HL-60 (cell line): Measurements from ENCODE around the gene FBLN5.

Source experiments
- POLR2AphosphoS5 ChIP-seq: IDR thresholded peaks from 2 replicates; pipeline ENCODE4 v1.6.1; 2012; ENCODE audit warnings: low read depth
- TF ChIP-seq, protein P1 (sequence below): IDR thresholded peaks from one replicate; pipeline ENCODE4 v1.5.1; 2011; ENCODE audit warnings: low read length, control low read depth, inconsistent platforms; ENCODE audit not compliant: insufficient read depth

DNA sequence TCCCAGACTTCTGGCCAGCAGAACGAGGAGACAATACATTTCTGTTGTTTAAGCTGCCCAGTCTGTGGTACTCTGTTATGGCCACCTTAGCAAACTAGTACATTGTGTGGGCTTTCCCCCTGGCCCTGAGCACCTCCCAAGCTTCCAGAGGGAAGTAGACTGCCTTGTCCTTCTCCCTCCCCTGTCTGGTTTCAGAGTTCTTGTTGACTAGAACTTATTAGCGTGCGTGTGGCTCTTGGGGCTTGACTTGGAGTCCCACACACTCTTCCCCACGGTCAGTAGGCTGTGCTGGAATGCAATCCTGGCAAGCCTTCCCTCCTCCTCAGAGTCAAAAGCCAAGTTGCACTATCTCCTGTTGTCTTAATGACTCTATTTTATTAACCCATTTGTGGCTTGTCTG, 27.7 kb downstream of the FBLN5 start:
- no peak for TF ChIP-seq POLR2AphosphoS5
- TF ChIP-seq, protein P1, sequence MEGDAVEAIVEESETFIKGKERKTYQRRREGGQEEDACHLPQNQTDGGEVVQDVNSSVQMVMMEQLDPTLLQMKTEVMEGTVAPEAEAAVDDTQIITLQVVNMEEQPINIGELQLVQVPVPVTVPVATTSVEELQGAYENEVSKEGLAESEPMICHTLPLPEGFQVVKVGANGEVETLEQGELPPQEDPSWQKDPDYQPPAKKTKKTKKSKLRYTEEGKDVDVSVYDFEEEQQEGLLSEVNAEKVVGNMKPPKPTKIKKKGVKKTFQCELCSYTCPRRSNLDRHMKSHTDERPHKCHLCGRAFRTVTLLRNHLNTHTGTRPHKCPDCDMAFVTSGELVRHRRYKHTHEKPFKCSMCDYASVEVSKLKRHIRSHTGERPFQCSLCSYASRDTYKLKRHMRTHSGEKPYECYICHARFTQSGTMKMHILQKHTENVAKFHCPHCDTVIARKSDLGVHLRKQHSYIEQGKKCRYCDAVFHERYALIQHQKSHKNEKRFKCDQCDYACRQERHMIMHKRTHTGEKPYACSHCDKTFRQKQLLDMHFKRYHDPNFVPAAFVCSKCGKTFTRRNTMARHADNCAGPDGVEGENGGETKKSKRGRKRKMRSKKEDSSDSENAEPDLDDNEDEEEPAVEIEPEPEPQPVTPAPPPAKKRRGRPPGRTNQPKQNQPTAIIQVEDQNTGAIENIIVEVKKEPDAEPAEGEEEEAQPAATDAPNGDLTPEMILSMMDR, result no peak
